ENCODE results near the gene TMEM132E. TPM values are rescaled to one million over a fixed set of nuclear protein-coding genes. Genes with fewer than 3 reads are reported as not detected.

The TMEM132E gene
- total and polyA plus RNA-seq, 7 donors, result 0.10 TPM; not detected in 6

DNA sequence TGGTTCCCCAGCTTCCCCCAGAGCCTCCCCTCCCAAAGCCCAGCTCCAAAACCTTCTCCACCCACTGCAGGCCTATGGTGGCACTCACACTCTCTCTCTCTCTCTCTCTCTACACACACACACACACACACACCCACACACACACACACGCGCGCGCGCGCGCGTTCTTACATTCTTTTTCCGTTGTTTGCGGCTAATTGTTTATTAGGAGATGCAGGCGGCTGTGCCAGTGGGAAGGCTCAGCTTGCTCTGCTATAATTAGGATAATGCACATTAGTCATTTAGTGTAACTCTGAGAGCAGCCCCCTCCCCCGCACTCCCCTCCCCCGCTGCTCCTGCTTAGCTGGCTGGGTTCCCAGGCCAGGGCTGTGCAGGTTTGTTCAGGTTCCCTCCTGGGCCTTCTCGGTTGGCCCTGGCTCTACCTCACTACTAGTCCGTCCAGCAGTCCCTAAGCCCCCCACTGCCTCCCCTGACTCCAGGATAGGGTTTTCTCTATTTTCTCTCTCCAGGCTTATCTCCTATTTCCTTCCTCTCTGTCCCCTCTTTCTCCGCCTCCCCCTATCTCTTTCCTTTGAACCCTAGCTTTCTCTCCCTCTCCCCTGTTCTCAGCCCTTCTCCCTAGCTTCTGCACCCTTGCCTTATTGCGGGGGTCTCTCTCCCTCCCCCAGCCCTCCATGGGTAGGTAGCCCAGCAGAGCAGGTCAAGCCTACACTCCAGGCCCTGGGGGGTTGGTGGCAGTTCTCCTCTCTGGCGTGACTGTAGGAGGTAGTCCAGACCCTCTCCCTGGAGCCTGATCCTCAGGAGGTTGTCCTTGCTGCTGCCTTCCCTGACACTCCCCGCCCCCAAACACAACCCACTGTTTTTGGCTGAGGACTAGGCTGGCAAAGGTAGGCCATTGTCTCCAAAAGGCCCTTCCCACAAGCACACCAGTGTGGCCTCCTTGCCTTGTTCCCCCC lies 34.0 kb downstream of the TMEM132E start:
- DNase-seq, result no peak
- no peak for TF ChIP-seq POLR2A (IDR thresholded peaks at IDR 0.05)
- TF ChIP-seq POLR2AphosphoS5 (IDR thresholded peaks at IDR 0.05), result no peak
- TF ChIP-seq, protein P1, sequence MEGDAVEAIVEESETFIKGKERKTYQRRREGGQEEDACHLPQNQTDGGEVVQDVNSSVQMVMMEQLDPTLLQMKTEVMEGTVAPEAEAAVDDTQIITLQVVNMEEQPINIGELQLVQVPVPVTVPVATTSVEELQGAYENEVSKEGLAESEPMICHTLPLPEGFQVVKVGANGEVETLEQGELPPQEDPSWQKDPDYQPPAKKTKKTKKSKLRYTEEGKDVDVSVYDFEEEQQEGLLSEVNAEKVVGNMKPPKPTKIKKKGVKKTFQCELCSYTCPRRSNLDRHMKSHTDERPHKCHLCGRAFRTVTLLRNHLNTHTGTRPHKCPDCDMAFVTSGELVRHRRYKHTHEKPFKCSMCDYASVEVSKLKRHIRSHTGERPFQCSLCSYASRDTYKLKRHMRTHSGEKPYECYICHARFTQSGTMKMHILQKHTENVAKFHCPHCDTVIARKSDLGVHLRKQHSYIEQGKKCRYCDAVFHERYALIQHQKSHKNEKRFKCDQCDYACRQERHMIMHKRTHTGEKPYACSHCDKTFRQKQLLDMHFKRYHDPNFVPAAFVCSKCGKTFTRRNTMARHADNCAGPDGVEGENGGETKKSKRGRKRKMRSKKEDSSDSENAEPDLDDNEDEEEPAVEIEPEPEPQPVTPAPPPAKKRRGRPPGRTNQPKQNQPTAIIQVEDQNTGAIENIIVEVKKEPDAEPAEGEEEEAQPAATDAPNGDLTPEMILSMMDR (IDR thresholded peaks at IDR 0.05), result no peak
- no peak for TF ChIP-seq EP300 (IDR thresholded peaks at IDR 0.05)
- intact Hi-C loops (cut with DNase I), result no loop called here
- Histone ChIP-seq H3K4me1 (no peaks in the 10 kb centered on the region), H3K9me3 (no peaks in the 10 kb centered on the region), H3K4me3 (no peak overlapping the region), H3K36me3 (no peaks in the 10 kb centered on the region), H3K27me3 (peaks cover 0 to 69% (median 5%) of the 10 kb centered on the region in 3 donors), H3K27ac (no peak overlapping the region)
- WGBS, 2 donors, result 53 to 55% methylated on average over 19 of the region's 19 CpGs

- Histone ChIP-seq H3K27me3 (peaks cover 0 to 80% (median 5%) of the 10 kb centered on the region in 3 donors), H3K27ac (no peak overlapping the region), H3K36me3 (no peaks in the 10 kb centered on the region), H3K4me1 (no peaks in the 10 kb centered on the region), H3K4me3 (no peak overlapping the region), H3K9me3 (no peaks in the 10 kb centered on the region)
- 12 to 59% methylated on average over 1 of the region's 1 CpG for WGBS, 2 donors
- intact Hi-C loops (cut with DNase I), result no loop called here
- TF ChIP-seq EP300 (IDR thresholded peaks at IDR 0.05) (no peak), POLR2AphosphoS5 (IDR thresholded peaks at IDR 0.05) (no peak), POLR2A (IDR thresholded peaks at IDR 0.05) (no peak)
- TF ChIP-seq, protein P1 (IDR thresholded peaks at IDR 0.05), result no peak
- DNase-seq, result no peak
Observed at GRCh38 chr17:34614698-34615097, 35.3 kb downstream of the TMEM132E start.

GRCh38 chr17:34615326-34615725 lies 35.9 kb downstream of the TMEM132E start:
- Histone ChIP-seq H3K27me3 (peaks cover 0 to 78% (median 5%) of the 10 kb centered on the region in 3 donors), H3K27ac (no peak overlapping the region), H3K4me3 (no peak overlapping the region), H3K36me3 (no peaks in the 10 kb centered on the region), H3K4me1 (no peaks in the 10 kb centered on the region), H3K9me3 (no peaks in the 10 kb centered on the region)
- no peak for DNase-seq
- intact Hi-C loops (cut with DNase I), result no loop called here
- TF ChIP-seq POLR2AphosphoS5 (IDR thresholded peaks at IDR 0.05) (no peak), POLR2A (IDR thresholded peaks at IDR 0.05) (no peak), EP300 (IDR thresholded peaks at IDR 0.05) (no peak)
- TF ChIP-seq, protein P1 (IDR thresholded peaks at IDR 0.05), result no peak
- 42 to 54% methylated on average over 3 of the region's 3 CpGs for WGBS, 2 donors

- Histone ChIP-seq H3K9me3 (no peaks in the 10 kb centered on the region), H3K4me1 (no peaks in the 10 kb centered on the region), H3K27ac (no peak overlapping the region), H3K36me3 (no peaks in the 10 kb centered on the region), H3K4me3 (no peak overlapping the region), H3K27me3 (peaks cover 0 to 77% (median 5%) of the 10 kb centered on the region in 3 donors)
- TF ChIP-seq EP300 (IDR thresholded peaks at IDR 0.05) (no peak), POLR2AphosphoS5 (IDR thresholded peaks at IDR 0.05) (no peak), POLR2A (IDR thresholded peaks at IDR 0.05) (no peak)
- TF ChIP-seq, protein P1 (IDR thresholded peaks at IDR 0.05), result no peak
- intact Hi-C loops (cut with DNase I), result no loop called here
- WGBS, 2 donors, result 10 to 14% methylated on average over 3 of the region's 3 CpGs
- DNase-seq, result no peak
Observed at GRCh38 chr17:34616148-34616547, 36.8 kb downstream of the TMEM132E start.
